ENCODE measurements around the gene SOWAHB. TPM values are rescaled to one million over a fixed set of nuclear protein-coding genes. Genes with fewer than 3 reads are reported as not detected.

Gene SOWAHB
- not detected in 2 replicates for total RNA-seq (2014; rRNA removed; shearing (Covaris generic))

GRCh38 chr4:76897536-76898384 lies at the start of gene SOWAHB:
SOWAHB (minus strand) TSS chr4:76898144; CDS start chr4:76897849, 295 bp downstream.

Other genes with a start within 250 kb of the SOWAHB start
- 57.2 and 79.9 TPM in 2 replicates for gene SEPTIN11, start 51.6 kb upstream of the SOWAHB start, total RNA-seq (2014; rRNA removed; shearing (Covaris generic))
- 45.5 and 77.6 TPM in 2 replicates for gene CCNI, start 177.8 kb upstream of the SOWAHB start, total RNA-seq (2014; rRNA removed; shearing (Covaris generic))